SK-N-SH treated with all-trans-retinoic acid at 6 μM for 48 hours (cell line): ENCODE data around the gene OR10C1.

ENCODE experiments used
- ISL1 ChIP-seq: fragments of 250-450 bp; sonication (Bioruptor Pico); IDR thresholded peaks from 2 replicates; pipeline ENCODE4 v2.1.2; 2022; ENCODE audit warnings: mild to moderate bottlenecking, moderate library complexity
- PPARA ChIP-seq: fragments of 250-450 bp; sonication (Bioruptor Pico); IDR thresholded peaks from 2 replicates; pipeline ENCODE4 v1.5.0; 2020; ENCODE audit warnings: mild to moderate bottlenecking, borderline replicate concordance
- RARB ChIP-seq: fragments of 250-450 bp; sonication (Bioruptor Pico); IDR thresholded peaks from 2 replicates; pipeline ENCODE4 v1.8.0; 2021; ENCODE audit warnings: mild to moderate bottlenecking, moderate library complexity
- SNAI2 ChIP-seq: fragments of 250-450 bp; sonication (Bioruptor Pico); IDR thresholded peaks from 2 replicates; pipeline ENCODE4 v1.5.0; 2020; ENCODE audit warnings: mild to moderate bottlenecking, moderate library complexity
- ZC3H10 ChIP-seq: fragments of 250-450 bp; sonication (Bioruptor Pico); IDR thresholded peaks from 2 replicates; pipeline ENCODE4 v1.5.1; 2021; ENCODE audit warnings: mild to moderate bottlenecking, moderate library complexity
- ZNF565 ChIP-seq: fragments of 450-650 bp; formaldehyde crosslinking; conservative IDR thresholded peaks from 2 replicates; pipeline ENCODE4 v1.5.0; 2020; ENCODE audit warnings: low read depth, mild to moderate bottlenecking, moderate library complexity
- ZNF8 ChIP-seq: fragments of 450-650 bp; formaldehyde crosslinking; IDR thresholded peaks from 2 replicates; pipeline ENCODE4 v1.5.0; 2020; ENCODE audit warnings: mild to moderate bottlenecking, moderate library complexity
- TF ChIP-seq, protein P1 (sequence below): fragments of 250-450 bp; sonication (Bioruptor Pico); IDR thresholded peaks from 2 replicates; pipeline ENCODE4 v1.8.0; 2020; ENCODE audit warnings: mild to moderate bottlenecking, moderate library complexity, borderline replicate concordance
- TF ChIP-seq, protein P2 (sequence below): fragments of 250-450 bp; sonication (Bioruptor Pico); IDR thresholded peaks from 2 replicates; pipeline ENCODE4 v1.8.0; 2021; ENCODE audit warnings: low read depth, mild to moderate bottlenecking, moderate library complexity, borderline replicate concordance
- TF ChIP-seq, protein P3 (sequence below): fragments of 250-450 bp; sonication (Bioruptor Pico); IDR thresholded peaks from 2 replicates; pipeline ENCODE4 v1.5.1; 2021; ENCODE audit warnings: mild to moderate bottlenecking, moderate library complexity

DNA sequence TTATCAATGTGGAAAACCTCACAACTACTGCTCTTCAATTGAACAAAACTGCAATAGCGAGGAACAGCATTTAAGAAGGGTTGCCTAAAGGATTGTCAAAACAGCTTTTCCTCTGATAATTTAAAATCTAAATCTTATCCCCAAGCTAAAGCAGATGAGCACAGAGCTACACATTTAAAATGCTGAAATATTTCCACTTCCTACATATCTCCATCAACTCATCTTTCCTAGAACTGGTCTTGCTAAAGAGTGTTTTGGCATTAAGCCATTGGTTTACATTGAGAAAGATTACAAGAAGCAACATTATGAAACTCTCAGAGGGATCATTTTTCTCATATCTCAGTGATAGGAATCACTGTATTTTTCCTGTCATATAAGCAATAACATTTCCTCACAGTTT, 3.6 kb downstream of the OR10C1 start:
- TF ChIP-seq PPARA (CRISPR knock-in tag) = no peak
- TF ChIP-seq, protein P1, sequence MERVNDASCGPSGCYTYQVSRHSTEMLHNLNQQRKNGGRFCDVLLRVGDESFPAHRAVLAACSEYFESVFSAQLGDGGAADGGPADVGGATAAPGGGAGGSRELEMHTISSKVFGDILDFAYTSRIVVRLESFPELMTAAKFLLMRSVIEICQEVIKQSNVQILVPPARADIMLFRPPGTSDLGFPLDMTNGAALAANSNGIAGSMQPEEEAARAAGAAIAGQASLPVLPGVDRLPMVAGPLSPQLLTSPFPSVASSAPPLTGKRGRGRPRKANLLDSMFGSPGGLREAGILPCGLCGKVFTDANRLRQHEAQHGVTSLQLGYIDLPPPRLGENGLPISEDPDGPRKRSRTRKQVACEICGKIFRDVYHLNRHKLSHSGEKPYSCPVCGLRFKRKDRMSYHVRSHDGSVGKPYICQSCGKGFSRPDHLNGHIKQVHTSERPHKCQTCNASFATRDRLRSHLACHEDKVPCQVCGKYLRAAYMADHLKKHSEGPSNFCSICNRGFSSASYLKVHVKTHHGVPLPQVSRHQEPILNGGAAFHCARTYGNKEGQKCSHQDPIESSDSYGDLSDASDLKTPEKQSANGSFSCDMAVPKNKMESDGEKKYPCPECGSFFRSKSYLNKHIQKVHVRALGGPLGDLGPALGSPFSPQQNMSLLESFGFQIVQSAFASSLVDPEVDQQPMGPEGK (CRISPR knock-in tag) = no peak
- TF ChIP-seq, protein P2, sequence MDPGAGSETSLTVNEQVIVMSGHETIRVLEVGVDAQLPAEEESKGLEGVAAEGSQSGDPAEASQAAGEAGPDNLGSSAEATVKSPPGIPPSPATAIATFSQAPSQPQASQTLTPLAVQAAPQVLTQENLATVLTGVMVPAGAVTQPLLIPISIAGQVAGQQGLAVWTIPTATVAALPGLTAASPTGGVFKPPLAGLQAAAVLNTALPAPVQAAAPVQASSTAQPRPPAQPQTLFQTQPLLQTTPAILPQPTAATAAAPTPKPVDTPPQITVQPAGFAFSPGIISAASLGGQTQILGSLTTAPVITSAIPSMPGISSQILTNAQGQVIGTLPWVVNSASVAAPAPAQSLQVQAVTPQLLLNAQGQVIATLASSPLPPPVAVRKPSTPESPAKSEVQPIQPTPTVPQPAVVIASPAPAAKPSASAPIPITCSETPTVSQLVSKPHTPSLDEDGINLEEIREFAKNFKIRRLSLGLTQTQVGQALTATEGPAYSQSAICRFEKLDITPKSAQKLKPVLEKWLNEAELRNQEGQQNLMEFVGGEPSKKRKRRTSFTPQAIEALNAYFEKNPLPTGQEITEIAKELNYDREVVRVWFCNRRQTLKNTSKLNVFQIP (CRISPR knock-in tag) = no peak
- TF ChIP-seq ZNF8 (CRISPR knock-in tag) = no peak
- TF ChIP-seq ZC3H10 (CRISPR knock-in tag) = no peak
- TF ChIP-seq RARB (CRISPR knock-in tag) = no peak
- TF ChIP-seq SNAI2 (CRISPR knock-in tag) = no peak
- no peak for TF ChIP-seq ZNF565 (CRISPR knock-in tag)
- TF ChIP-seq, protein P3, sequence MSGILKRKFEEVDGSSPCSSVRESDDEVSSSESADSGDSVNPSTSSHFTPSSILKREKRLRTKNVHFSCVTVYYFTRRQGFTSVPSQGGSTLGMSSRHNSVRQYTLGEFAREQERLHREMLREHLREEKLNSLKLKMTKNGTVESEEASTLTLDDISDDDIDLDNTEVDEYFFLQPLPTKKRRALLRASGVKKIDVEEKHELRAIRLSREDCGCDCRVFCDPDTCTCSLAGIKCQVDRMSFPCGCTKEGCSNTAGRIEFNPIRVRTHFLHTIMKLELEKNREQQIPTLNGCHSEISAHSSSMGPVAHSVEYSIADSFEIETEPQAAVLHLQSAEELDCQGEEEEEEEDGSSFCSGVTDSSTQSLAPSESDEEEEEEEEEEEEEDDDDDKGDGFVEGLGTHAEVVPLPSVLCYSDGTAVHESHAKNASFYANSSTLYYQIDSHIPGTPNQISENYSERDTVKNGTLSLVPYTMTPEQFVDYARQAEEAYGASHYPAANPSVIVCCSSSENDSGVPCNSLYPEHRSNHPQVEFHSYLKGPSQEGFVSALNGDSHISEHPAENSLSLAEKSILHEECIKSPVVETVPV (CRISPR knock-in tag) = no peak
- TF ChIP-seq ISL1 (CRISPR knock-in tag) = no peak
